Nephron progenitor cell (in vitro differentiated cells): Measurements from ENCODE around the gene APLN.

ENCODE experiments used
- DNase-seq: peaks from one replicate; pipeline ENCODE4 v3.0.0; 2021
- H3K27ac Mint-ChIP-seq: 2 replicates; pipeline ENCODE4 v1.8.0; 2021; ENCODE audit warnings: mild to moderate bottlenecking, moderate library complexity, mixed read lengths
- H3K27me3 Mint-ChIP-seq: 2 replicates; pipeline ENCODE4 v1.8.0; 2021; ENCODE audit warnings: mild to moderate bottlenecking, low read depth, mixed read lengths; ENCODE audit not compliant: poor library complexity
- H3K36me3 Mint-ChIP-seq: 2 replicates; pipeline ENCODE4 v1.8.0; 2021; ENCODE audit warnings: low read depth, mixed read lengths
- H3K4me1 Mint-ChIP-seq: 2 replicates; pipeline ENCODE4 v1.8.0; 2021; ENCODE audit warnings: mixed read lengths
- H3K4me3 Mint-ChIP-seq: 2 replicates; pipeline ENCODE4 v1.8.0; 2021; ENCODE audit warnings: mild to moderate bottlenecking, moderate library complexity, mixed read lengths
- H3K9me3 Mint-ChIP-seq: 2 replicates; pipeline ENCODE4 v1.8.0; 2021; ENCODE audit warnings: mild to moderate bottlenecking, moderate library complexity, mixed read lengths
- TF ChIP-seq, protein P1 (sequence below): fragments of 200-600 bp; sonication (generic); IDR thresholded peaks from 2 replicates; pipeline ENCODE4 v1.5.0; 2021; ENCODE audit warnings: antibody characterized with exemption

Gene APLN, protein sequence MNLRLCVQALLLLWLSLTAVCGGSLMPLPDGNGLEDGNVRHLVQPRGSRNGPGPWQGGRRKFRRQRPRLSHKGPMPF

DNA sequence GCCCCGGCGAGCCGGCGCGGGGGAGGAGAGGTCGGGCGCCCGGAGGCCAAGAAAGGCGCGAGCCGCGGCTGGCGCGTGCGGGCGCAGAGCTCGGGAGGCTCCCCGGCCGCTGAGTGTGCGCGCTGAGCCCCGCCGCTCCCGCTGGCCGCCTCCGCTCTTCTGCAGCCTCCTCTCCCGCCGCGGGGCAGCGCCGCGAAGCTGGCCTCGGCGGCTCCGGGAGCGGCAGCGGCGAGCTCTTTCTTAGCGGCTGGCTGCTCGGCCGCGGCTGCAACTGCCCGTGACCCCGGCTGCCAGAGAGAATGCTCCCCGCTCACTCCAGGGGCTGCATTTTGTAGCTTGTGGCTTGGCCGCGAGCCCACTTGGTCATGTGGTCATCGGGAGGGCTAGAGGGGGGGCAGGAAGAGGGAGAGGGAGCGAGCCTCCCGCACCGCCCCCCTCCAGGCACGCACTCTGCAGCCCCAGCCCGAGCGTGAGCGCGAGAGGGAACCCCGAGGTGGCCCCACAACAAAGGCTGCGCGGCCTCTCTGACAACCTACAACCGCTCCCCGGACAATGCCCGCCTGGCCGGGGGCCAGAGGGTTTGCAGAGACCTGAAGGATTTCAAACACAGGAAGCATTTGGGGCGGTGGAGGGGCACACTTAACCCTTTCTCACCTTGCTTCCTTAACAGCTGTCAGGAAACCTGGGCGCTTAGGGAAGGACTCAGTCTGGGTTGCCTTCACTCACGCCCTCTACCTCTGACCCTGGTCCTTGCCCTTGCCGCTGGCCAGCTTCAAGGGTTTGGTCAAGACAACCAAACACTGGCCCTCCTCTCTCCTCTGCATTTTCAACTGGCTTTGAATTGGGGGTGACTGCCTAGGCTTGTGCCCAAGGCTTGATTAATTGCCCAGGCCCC, at the start of gene APLN:
Gene APLN, minus strand, starts transcription at position 305 of the 895 bp plus-strand sequence. CDS start 326 bp downstream, outside the sequence.
- DNase-seq: peak; percentile 64
- H3K36me3 Mint-ChIP-seq: no peaks in the 10 kb centered on the region
- peaks cover 15% of the 10 kb centered on the region for H3K9me3 Mint-ChIP-seq
- peak within 1 kb of the TSS; percentile 81 for H3K4me3 Mint-ChIP-seq
- H3K27ac Mint-ChIP-seq: no peak within 1 kb of the TSS
- peaks cover 66% of the 10 kb centered on the region for H3K27me3 Mint-ChIP-seq
- peaks cover 28% of the 10 kb centered on the region for H3K4me1 Mint-ChIP-seq
- TF ChIP-seq, protein P1, sequence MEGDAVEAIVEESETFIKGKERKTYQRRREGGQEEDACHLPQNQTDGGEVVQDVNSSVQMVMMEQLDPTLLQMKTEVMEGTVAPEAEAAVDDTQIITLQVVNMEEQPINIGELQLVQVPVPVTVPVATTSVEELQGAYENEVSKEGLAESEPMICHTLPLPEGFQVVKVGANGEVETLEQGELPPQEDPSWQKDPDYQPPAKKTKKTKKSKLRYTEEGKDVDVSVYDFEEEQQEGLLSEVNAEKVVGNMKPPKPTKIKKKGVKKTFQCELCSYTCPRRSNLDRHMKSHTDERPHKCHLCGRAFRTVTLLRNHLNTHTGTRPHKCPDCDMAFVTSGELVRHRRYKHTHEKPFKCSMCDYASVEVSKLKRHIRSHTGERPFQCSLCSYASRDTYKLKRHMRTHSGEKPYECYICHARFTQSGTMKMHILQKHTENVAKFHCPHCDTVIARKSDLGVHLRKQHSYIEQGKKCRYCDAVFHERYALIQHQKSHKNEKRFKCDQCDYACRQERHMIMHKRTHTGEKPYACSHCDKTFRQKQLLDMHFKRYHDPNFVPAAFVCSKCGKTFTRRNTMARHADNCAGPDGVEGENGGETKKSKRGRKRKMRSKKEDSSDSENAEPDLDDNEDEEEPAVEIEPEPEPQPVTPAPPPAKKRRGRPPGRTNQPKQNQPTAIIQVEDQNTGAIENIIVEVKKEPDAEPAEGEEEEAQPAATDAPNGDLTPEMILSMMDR: no peak

DNA sequence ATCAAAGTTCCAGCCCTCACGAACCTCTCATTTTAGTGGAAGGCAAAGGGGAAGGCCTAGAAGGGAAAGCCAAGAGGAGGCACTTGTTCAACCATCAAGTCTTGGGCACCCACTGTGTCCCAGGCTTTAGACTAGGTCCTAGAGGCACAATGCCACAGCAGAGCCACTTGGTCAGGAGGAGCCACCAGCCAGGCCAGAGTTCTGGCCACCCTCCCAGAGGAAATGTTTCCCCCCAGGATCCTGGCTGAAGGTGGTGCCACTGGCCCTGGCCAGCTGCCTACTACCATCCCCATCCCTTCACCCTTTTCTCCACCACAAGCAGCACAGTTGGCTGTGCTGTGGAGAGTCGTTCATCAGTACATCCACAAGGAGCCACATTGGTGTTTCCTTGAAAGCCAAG, 49.7 kb upstream of the APLN start:
- Mint-ChIP-seq H3K4me3 (no peak overlapping the region), H3K9me3 (peaks cover 50% of the 10 kb centered on the region), H3K27ac (no peak overlapping the region), H3K4me1 (no peaks in the 10 kb centered on the region), H3K36me3 (no peaks in the 10 kb centered on the region), H3K27me3 (peaks cover 14% of the 10 kb centered on the region)
- no peak for DNase-seq
- TF ChIP-seq, protein P1: no peak

DNA sequence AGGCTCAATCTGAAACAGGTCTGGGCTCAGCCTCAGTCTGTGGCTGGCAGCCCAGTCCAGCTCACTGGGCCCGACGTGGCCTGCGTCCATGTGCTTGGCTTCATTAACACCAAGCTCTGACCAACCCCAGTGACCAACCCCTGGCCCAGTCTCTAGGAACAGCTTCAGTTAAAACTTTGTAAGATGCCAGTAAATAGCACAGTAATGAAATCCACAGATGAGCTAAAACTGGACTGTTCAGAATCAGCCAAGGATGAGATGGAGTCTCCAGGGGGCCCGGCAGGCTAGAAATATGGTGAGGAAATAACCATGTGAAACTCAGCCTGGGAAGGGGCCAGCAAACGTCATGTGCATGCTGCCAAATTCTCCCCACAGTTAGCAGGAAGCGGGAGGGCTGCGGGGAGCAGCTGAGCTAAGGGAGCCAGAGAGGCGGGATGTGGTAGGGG, 46.9 kb upstream of the APLN start:
- no peak overlapping the region for H3K27ac Mint-ChIP-seq
- TF ChIP-seq, protein P1: no peak
- peaks cover 18% of the 10 kb centered on the region for H3K27me3 Mint-ChIP-seq
- H3K9me3 Mint-ChIP-seq: peaks cover 37% of the 10 kb centered on the region
- H3K4me1 Mint-ChIP-seq: no peaks in the 10 kb centered on the region
- H3K4me3 Mint-ChIP-seq: no peak overlapping the region
- DNase-seq: no peak
- no peaks in the 10 kb centered on the region for H3K36me3 Mint-ChIP-seq

DNA sequence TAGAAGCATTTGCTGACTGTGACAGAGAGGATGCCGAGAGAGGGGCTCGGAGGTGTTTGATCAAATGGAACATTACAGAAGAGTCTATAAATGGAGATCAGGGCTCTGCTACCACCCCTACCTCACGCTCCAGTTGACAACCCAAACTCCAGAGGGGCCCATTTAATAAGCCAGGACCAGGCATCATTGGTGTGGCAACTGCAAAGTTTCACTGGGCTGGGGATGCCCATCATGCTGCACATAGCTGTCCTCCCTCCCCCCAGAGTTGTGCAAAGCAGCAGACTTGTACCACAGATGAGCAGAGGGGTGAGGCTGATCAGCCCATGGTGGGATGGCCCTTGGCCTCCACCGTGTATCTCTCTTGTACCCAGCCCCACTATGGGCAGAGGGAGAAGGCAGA, 45.8 kb upstream of the APLN start:
- DNase-seq: no peak
- Mint-ChIP-seq H3K27me3 (peaks cover 22% of the 10 kb centered on the region), H3K27ac (no peak overlapping the region), H3K4me3 (no peak overlapping the region), H3K4me1 (no peaks in the 10 kb centered on the region), H3K36me3 (no peaks in the 10 kb centered on the region), H3K9me3 (peaks cover 40% of the 10 kb centered on the region)
- TF ChIP-seq, protein P1: no peak

DNA sequence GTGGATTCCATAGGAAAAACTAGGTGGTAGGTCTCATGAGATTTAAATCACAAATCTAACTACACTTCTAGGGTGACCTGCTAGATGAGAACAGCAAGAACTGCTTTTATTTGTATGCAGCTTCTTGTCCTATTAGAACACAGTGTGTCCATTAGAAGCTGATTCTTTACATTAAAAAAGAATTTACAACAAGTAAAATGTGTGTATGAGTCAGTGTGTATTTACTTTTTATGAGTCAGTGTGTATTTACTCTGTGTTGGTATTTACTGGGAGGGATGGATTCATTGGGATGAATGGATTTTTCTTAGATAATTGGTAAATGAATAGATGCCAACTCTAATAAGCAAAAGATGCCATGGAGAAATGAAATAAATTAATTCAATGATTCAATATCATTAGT, 43.4 kb upstream of the APLN start:
- Mint-ChIP-seq H3K4me1 (no peaks in the 10 kb centered on the region), H3K36me3 (no peaks in the 10 kb centered on the region), H3K9me3 (peaks cover 39% of the 10 kb centered on the region), H3K27ac (no peak overlapping the region), H3K27me3 (peaks cover 15% of the 10 kb centered on the region), H3K4me3 (no peak overlapping the region)
- DNase-seq: no peak
- TF ChIP-seq, protein P1: no peak
